Fibroblast of gingiva (primary cell): ENCODE measurements around the gene KLF4.
"Not testable (repeated sequence)": the region's sequence is repeated elsewhere in the genome, so short reads cannot be mapped to it uniquely, and the experiment has no call there.

Source experiments
- DNase-seq: peaks from one replicate; pipeline ENCODE4 v3.0.0-alpha.2; 2011; ENCODE audit warnings: low read depth

Gene KLF4

DNA sequence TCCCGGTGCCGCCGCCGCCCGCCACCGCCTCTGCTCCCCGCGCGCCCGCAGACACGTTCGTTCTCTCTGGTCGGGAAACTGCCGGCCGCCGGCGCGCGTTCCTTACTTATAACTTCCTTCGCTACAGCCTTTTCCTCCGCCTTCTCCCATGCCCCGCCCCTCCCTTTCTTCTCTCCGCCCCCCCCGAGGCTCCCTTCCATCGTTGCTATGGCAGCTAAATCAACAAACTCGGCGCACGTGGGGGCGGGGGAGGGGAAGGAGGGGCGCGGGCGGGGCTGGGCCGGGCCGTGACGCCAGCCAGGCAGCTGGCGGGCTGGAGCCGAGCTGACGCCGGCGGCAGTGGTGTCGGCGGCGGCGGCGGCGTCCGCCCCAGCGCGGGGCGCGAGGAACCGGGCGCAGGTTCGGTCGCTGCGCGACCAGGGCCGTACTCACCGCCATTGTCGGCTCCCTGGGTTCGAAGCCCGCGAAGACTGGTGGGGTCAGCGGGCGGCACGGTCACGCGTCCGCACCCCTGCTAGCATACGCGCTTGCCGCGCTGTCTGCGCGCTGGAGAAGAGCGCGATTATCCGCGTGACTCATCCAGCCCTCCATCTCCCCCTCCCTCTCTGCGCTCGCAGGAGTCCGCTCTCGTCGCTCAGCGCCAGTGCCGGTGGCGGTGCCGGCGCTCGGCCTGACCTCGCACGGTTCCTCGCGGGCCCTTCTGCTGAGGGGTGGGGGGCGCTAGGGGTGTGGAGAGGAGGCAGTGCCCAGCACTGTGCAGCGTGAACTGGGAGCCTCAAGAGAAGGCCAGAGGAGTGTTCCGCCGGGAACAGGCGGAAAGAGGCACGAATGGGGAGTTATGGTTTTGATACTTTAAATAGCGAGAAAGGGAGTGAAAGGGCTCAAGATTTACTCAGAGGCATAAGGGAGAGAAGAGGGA, at the start of gene KLF4:
Gene KLF4, minus strand, starts transcription at position 83 of the 919 bp plus-strand sequence. CDS start 597 bp downstream, outside the sequence.
- DNase-seq, result peak; percentile 95

DNA sequence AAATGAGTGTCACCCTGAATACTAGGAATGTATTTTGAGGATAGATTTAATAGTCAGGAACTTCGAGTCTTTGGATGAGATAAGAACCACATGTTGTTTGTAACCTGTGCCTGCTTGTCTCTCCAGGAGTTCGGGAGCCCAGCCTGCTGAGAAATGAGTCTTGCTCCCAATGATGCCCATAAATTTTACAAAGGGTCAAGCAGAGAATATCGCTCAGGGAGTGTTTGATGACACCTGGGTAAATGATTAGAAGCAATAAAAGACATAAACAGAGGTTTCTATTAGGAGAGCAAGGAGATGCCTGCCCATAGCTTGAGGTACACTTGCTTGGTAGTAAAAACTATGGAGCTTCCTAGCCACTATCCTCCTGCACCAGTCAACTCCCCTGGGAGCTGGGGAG, 46.9 kb upstream of the KLF4 start:
- DNase-seq, result no peak

DNA sequence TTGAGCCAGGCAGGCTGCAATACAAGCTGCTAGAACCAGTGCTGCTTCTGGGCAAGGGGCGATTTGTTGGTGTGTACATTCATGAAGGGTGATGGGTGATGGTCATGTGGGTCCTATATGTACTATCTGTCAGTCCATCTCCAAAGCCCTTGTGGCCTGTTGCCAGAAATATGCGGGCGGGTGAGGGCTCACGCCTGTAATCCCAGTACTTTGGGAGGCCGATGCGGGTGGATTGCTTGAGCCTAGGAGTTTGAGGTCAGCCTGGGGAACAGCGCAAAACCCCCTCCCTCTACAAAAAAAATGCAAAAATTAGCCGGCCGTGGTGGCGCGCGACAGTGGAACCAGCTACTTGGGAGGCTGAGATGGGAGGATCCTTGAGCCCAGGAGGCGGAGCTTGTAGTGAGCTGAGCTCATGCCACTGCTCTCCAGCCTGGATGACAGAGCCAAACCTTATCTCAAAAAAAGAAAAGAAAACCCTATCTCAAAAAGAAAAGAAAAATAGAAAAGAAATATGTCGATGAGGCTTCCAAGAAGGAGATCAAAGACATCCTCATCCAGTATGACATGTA, 45.0 kb upstream of the KLF4 start:
- DNase-seq, result no peak

DNA sequence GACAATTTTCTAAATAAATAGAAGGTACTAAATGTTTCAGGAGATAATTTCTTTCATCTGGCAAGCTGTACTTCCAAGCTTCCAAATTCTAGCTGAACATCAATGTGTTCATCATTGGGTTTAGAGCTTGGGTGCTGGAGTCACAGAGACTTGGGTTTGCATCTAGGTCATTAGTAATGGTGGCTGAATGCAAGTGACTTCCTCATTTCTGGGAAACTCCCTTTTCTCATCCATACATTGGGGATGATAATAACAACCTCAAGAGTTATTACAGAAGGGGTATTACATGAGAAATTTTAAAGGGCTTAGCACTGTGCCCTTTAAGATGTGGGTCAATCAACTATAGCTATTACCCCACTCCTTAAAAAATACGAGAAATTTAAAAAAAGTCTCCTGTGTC, 41.1 kb upstream of the KLF4 start:
- no peak for DNase-seq

DNA sequence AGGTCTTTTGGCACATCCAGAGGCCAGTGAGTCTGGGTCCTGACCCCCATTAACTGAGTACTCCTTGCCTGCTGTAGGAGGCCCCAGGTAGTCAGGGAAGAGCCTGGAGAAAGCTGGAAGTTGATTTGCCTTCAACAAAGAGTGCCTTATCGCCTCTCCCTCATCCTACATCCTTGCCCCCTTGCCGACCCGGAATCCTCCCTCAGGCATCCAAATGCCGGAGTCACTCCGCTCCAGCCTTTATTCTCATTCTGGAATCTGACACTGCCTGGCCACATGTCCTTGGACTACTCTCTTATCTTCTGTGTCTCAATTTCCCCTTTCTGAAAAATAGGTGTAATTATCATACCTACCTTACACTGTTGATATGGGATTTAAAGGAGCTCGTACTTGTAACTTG, 39.1 kb upstream of the KLF4 start:
- DNase-seq, result no peak

DNA sequence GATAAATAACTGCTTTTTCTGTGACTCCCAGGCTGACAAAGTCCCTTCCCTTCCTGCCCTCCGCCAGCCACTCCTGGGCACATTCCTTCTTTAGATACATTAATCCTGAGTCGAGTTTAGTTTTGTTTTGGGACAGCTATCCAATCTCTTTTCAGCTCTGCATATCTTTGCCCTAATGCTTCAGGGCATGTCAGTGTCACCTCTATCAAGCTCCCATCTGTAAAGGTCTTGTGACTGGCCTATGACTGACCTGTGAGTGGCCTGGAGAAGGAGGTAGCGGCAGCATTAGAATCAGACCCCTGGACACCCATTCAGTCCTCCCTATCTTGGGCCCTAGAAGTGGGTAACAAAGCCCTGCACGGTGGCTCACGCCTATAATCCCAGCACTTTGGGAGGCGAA, 34.0 kb upstream of the KLF4 start:
- no peak for DNase-seq

DNA sequence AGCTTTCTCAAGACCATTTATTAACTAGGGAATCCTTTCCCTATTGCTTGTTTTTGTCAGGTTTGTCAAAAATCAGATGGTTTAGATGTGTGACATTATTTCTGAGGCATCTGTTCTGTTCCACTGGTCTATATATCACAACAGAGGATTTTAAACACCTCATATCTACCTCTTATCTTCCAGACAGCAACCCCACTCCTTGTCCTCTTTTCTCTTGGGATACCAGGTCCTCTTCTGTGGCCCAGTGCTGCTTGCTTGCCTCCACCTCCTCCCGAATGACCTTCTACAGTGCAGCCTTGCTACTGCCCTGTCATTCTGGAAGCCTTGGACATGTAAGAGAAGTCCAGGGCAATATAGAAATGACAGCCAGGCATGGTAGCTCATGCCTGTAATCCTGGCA, 30.6 kb upstream of the KLF4 start:
- no peak for DNase-seq

DNA sequence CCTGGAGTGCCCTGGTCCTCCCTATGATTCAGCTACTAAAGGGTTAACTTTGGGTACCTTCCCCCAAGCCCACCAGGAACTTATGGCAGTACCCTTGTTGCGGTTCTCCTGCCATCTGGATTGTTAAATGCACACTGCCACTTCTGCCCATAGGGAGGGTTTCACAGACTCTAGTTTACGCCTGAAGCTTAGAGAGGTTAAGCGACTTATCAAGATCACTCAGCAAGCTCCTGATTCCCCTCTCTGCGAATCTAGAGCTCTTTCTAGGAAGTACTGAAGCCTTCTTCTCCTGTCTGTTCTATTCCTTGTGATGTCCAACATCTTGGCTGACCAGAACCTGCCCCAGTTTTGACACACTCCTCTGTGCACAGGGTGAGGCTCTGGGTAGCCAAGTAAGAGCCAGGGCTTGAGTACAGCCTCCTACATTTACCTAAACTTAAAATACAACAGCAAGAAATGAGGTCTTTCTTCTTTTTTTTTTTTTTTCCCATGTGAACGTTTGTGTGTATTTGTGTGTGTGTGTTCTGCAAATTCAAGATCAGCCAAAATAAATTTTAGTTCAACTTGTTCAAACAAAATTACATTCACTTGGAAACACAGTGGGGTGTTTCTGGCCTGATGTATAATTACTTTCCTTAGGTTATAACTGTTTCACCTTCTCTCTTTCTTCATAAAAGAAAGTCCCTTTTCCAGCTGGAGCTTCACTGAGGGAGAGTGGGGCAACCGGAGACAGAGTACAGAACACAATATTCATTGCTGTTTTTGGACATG, 28.7 kb upstream of the KLF4 start:
- DNase-seq, result no peak

DNA sequence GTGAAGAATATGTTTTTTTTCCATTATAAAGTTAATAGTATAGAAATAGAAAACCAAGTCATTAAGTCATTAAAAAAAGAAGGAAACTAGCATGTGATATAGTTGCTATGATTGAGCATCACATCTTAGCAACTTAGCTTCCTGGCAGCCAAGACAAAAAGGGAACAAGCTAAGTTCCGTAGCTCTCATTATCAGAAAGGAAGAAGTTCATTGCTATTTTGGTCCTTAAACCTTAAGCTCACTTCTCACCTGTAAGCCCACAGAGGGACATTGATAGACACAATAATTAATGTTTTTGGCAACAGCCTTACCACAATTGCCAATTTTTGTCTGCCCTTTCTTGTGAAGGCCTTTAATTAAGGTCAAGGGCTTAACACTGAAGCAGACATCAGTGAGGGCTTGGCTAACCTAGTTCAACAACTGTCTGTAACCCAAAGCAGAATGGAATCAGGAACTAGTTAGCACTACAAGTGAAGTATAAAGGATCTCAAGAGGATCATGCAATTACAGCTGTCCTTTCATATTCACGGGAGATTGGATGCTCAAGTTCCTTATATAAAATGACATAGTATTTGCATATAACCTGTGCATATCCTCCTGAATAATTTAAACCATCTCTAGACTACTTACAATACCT, 24.0 kb upstream of the KLF4 start:
- no peak for DNase-seq

DNA sequence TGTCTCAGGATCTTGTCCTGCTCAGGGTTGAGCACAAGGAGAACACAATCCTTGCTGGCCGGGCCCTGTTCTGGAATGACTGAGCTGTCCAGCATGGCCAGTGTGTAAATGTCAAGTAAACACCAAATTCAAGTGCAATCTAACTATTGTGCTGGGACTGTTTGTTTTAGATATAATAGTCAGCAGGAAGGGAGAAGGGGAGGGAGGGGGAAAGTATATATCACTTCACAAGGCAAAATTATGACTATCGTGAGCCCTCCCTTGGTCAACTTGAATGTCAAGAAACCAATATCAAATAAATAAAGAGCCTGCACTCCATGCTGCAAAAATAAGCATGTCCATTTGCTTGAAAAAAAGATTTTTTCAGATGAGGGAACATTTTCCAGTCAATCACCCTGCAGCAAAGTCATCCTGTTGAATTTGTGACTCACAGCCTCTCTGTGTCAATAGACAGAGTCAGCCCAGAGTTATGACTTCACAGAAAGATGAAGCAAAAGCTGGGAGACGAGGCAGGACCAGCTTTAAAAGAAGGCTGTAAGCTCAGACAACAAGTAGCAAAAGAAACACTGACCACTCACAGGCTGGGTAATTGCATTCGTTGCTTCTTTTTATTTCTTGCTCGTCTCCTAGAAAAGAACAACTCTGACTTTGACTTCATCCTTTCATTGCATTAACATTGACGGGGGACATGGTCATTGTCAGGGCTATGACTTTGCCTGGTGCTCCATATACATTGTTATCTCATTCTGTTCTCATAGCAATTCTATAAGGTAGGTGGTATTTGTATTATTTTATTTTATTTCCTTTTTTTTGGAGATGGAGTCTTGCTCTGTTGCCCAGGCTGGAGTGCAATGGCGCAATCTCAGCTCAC, 15.3 kb upstream of the KLF4 start:
- peak; percentile 90 for DNase-seq

DNA sequence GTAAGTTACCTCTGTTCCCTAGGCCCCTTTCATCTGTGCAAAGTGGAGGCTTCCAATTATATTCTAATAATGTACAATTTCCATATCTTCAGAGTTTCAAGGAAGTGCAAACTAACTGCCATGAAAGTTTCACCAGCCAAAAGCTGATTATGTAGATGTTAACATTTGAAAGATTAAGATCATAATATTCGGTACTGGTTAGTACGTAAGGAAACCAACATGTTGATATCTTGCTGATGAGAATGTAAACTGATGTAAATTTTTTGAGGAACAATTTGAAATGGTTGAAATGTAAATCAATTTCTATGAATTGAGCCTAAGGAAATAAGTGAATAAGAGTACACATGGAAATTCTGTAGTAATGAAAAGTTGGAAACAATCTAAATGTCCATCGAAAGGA, 12.9 kb upstream of the KLF4 start:
- no peak for DNase-seq

DNA sequence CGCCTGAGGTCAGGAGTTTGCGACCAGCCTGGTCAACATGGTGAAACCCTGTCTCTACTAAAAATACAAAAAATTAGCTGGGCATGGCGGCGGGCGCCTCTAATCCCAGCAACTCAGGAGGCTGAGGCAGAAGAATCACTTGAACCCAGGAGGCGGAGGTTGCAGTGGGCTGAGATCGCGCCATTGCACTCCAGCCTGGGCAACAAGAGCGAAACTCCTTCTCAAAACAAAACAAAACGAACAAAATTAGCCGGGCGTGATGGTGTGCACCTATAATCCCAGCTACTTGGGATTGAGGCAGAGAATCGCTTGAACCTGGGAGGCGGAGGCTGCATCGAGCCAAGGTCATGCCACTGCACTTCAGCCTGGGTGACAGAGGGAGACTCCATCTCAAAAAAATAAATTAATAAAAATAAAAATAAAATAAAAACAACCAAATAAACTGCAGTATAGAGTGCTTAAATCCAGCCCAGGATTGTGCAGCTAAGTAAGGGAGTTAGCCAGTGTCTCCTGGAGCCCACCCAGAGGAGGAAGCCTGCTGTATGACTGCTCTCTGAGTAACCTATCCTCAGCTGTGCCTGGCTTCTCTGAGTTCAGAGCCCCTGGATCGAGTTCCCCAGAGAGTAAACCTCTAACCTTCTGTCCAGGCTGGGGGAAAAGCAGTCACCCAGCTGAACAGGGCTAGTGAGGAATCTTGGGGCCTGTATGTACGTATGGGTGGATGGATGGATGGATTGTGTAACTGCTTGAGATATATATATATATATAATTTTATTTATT, 11.0 kb upstream of the KLF4 start:
- peak; percentile 22 for DNase-seq

DNA sequence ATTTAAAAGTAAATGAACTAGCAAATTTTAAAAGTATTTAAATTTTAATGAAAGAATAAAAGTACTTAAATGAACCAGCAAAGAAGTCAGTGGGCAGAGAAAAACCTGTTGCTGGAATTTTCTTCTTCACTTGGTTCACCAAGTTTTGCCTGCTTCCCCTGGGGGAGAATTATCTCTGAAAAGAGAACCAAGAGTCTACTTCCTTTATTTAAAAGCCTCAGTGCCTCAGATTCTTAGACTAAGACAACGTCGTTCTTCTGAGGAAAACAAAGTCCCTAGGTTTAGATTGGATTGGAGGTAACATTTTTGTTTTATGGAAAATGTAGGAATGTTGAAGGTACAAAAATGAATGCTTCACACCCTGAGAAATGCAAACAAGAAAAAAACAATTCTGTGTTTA, 7.4 kb upstream of the KLF4 start:
- DNase-seq, result no peak

DNA sequence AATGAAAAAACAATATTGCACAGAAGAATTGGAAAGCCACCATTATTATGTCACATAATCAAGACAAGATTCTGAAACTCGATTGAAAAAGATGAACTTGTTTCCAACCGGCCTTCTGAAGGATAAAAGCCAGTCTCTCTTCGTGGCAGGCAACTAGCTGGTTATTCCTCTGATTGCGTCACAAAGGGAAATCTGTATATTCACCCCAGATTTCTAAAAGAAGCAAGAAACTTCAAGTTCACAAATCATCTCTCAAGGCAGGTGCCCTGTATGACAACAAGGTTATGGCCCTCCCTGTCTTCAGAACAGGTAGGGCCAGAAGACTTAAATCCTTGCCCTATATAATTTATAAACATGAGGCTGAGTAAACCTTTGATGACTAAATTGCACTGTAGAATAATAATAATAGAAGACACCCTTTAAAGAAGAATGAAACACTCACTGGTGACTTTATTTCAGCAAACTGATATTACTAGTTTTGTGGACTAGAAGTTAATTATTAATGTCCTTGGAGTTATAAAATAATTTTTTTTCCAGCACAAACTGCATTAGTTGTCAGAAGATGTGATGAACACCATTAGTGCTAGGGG, 2.9 kb upstream of the KLF4 start:
- peak; percentile 39 for DNase-seq

DNA sequence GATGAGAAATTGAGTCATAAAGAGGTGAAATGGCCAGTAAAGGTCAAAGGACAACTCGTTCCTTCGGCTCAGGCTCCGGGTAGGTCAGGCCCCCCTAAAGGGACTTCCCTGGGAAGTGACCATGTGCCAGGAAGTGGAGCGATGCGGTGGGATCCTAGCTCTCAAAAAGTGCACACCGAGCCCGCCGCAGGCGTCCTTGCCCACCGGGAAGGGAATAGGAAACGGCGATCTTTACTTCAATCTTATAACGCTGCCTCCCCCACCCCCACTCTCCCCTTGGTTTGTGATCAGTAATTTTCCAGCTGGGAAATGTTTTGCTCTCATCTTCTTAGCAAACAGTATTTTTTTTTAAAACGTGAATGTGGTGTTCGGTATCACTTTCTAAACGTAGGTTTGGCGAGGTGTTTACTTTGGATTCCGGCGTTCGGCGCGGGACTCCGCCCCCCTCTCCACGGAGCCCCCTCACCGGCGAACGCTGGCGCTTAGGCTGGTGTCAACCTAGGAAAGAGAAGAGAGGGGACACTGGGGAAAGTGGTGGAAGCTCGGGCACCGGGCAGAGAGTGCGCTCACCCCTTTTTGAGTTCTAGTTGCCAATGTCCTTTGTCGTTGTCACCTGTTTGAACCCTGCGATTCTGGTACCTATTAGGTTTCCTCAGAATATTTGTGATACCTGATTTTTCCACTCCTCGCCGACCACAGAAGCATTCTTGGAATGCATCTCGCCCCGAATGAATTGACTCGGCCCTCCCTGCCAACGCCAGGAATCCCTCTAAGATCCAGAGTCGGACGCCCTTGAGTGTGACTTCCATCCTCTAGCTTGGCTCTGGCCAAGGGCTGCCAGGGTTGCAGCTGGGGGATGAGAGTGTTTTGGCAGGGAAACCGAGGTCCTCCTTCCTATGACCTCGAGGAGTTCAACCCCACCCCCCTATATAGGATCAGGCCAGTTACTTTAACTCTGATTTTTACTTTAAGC, 1.8 kb upstream of the KLF4 start:
- DNase-seq, result no peak

DNA sequence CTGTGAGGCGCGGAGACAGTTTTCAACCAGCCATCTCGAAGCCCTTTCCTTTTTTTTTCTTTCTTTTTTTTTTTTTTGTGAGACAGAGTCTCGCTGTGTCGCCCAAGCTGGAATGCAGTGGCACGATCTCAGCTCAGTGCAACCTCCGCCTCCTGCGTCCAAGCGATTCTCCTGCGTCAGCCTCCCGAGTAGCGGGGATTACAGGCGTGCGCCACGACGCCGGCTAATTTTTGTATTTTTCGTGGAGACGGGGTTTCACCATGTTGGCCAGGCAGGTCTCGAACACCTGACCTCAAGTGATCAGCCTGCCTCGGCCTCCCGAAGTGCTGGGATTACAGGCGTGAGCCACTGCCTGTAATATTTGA, 1.0 kb upstream of the KLF4 start:
- DNase-seq, result not testable (repeated sequence)

DNA sequence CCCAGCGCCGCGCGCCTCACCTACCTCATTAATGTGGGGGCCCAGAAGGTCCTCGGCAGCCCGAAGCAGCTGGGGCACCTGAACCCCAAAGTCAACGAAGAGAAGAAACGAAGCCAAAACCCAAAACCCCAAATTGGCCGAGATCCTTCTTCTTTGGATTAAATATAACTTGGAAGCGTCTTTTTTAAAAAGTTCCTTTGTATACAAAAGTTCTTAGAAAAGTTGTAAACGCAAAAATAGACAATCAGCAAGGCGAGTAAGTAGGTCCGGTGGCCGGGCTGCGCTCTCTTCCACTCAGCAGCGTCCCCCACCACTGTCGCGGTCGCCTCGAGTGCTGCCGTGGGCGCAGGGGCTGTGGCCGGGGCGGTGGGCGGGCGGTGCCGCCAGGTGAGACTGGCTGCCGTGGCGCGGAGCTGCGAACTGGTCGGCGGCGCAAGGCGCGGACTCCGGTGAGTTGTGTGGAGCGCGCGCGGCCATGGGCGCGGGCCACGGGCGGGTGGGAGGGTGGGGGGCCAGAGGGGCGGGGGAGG, 360 bp downstream of the KLF4 start:
- no peak for DNase-seq

DNA sequence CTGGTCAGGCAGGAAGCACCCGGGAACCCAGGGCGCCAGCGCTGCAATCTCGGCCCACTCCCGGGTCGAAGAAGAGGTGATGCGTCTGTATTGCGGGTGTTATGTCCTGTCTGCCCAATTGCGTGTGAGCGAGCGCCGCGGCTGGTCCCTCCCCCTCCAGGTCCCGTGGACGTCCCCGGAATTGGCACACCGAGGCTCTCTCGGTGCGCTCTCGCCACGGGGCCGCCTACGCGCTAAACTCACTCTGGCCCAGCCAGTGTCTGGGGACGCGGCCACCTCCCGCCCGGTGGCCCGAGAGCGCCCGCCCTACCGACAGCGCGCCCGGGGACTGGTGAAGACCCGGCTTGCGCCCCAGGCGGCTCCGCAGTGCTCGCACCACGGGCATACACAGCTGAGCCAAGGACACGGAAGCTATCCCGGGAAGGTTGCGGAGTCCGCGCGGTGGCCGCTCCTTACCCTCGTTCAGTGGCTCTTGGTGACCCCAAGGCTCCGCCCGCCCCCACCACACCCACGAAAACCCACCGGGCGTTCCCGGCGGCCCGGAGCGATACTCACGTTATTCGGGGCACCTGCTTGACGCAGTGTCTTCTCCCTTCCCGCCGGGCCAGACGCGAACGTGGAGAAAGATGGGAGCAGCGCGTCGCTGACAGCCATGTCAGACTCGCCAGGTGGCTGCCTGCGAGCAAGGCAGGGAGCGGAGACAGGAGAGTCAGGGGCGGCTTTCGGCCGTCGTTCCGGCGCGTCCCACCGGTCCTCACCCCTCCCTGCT, 1.0 kb downstream of the KLF4 start:
- DNase-seq, result peak; percentile 82
